HG03039 (cell line): Measurements from ENCODE around the gene EMC10.
A peak's percentile ranks its signal among the peaks of the same experiment; 100 is the strongest.
"Not testable (repeated sequence)": the region's sequence is repeated elsewhere in the genome, so short reads cannot be mapped to it uniquely, and the experiment has no call there.

Experiments used
- ATAC-seq: cut with Tn5 transposase; IDR thresholded peaks from one replicate; pipeline ENCODE4 v1.9.1; 2021; ENCODE audit warnings: mild to moderate bottlenecking, moderate library complexity; ENCODE audit not compliant: unreplicated experiment

EMC10 gene

GRCh38 chr19:50476224-50476906 lies at the start of gene EMC10, which contains the start of gene GARIN5A:
Gene EMC10 (plus strand): TSS chr19:50476507. CDS start chr19:50476545, 38 bp downstream.
Gene GARIN5A (minus strand): TSS chr19:50476848. CDS start chr19:50476388, 460 bp downstream.
- peak; percentile 63 for ATAC-seq

- ATAC-seq: no peak
Observed at GRCh38 chr19:50427318-50427925, 48.9 kb upstream of the EMC10 start.

DNA sequence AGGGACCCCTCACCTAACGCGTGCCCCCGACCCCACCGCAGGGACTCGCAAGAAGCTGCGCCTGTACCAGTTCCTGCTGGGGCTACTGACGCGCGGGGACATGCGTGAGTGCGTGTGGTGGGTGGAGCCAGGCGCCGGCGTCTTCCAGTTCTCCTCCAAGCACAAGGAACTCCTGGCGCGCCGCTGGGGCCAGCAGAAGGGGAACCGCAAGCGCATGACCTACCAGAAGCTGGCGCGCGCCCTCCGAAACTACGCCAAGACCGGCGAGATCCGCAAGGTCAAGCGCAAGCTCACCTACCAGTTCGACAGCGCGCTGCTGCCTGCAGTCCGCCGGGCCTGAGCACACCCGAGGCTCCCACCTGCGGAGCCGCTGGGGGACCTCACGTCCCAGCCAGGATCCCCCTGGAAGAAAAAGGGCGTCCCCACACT lies 48.3 kb upstream of the EMC10 start:
- no peak for ATAC-seq

DNA sequence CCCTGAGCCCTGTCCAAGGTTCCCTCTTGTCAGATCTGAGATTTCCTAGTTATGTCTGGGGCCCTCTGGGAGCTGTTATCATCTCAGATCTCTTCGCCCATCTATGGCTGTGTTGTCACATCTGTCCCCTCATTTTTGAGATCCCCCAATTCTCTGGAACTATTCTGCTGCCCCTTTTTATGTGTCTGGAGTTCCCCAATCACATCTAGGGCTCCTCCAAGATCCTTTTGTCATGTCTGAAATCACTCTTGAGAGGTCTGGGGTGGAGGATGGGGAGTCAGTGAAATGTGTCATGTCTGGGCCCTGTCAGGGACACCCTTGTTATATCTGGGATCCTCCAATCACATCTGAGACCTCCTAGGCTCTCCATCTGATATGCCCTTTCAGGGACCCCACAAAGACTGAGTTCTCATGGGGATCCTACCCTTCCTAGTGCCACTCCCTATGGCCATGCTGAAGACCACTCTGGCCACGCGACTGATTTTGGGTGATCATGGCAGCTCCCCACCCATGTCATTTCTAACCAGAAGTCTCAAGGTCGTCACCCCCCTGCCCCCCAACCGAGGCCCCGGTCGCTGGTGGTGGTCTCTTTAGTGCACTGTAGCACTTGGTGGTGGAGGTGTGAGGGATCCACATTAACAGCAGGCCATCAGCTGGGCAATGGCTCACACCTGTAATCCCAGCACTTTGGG lies 47.4 kb upstream of the EMC10 start:
- ATAC-seq: no peak

- no peak for ATAC-seq
Observed at GRCh38 chr19:50430888-50431342, 45.4 kb upstream of the EMC10 start.

GRCh38 chr19:50431343-50432220 lies 44.7 kb upstream of the EMC10 start:
- ATAC-seq: peak; percentile 62

DNA sequence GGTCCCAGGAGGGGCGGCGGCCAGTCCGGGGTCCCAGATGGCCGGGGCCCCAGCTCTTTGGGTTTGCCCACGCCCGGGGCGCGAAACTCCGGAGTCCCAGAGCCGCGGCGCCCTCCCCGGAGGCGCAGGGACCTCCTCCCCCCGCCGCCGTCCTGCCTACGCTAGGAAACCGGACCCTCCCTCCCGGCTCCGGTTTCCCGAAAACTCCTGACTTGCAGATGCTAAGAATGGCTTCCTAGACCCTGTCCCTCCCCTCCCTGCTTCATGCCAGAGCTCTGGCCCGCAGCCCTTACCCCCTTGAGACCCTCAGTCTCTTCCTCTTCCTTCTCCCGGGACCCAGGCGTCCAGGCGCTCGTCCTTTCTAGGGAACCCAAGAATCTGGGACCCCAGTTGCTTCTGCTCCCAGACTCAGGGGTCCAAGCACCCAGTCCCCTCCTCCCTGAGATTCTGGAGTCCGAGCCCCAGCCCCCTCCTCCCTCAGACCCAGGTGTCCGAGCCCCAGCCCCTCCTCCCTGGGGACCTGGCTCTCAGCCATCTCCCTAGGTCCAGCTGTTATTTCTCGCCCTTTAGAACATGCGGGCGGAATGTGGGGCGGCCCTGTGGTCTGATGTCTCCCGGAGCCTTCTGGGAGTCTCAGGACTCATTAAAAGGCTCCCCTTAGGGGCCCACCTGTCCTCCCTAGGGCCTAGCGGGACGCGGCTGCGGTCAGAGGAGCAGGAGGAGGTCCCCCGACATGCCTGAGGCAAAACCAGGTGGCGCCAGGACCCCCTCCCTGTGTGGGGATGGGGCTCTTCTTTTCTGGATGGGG lies 43.9 kb upstream of the EMC10 start, which contains the start of gene MYBPC2:
MYBPC2 (plus strand) TSS at position 672 of the 808 bp plus-strand sequence; CDS start at position 734, 62 bp downstream.
- no peak for ATAC-seq

DNA sequence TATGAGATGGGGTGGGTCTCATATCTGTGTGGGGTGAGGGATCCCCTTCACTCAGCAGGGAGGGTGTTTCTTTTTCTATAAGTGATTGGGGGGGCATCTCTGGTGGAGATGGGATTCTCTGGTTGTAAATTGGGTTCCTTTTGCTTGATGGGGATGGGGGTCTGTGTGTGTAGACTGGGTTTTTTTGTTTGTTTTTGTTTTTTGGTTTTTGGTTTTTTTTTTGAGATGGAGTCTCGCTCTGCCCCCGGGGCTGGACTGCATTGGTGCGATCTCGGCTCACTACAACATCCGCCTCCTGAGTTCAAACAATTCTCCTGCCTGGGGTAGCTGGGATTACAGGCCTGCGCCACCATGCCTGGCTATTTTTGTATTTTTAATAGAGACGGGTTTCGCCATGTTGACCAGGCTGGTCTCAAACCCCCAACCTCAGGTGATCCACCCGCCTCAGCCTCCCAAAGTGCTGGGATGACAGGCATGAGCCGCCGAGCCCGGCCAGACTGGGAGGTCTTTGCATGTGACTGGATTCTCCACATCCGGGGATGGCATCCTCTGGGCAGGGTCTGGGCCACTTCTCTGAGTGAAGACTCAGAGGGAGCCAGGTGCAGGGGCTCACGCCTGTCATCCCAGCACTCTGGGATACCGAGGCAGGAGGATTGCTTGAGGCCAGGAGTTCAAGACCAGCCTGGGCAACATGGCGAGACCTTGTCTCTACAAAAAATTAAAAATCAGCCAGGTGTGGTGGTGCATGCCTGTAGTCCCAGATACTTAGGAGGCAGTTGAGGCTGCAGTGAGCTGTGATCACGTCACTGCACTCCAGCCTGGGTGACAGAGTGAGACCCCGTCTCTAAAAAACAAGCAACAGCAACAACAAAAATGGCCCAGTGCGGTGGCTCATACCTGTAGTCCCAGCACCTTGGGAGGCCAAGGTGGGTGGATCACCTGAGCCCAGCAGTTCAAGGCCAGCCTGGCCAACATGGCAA lies 42.8 kb upstream of the EMC10 start:
- ATAC-seq: no peak

DNA sequence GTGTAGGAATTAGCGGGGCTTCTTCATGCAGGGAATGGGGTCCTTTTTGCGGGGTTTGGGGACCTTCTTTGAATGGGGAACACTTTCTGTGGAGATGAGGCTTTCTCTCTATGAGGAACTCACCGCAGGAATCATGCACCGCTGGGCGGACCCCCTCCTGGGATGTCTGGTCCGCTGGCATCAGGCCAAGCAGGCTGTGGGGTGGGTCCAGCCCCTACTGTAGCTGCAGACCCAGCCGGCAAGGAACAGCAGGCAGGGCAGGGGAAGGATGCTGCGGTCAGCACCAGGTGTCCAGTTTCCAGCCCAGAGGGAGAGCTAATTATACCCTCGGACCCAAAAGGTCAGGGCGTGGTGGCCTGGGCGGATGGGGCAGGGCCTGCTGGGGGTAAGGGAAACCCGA lies 41.8 kb upstream of the EMC10 start:
- no peak for ATAC-seq

- no peak for ATAC-seq
Observed at GRCh38 chr19:50435221-50435620, 41.1 kb upstream of the EMC10 start.

GRCh38 chr19:50435627-50436026 lies 40.7 kb upstream of the EMC10 start:
- no peak for ATAC-seq

DNA sequence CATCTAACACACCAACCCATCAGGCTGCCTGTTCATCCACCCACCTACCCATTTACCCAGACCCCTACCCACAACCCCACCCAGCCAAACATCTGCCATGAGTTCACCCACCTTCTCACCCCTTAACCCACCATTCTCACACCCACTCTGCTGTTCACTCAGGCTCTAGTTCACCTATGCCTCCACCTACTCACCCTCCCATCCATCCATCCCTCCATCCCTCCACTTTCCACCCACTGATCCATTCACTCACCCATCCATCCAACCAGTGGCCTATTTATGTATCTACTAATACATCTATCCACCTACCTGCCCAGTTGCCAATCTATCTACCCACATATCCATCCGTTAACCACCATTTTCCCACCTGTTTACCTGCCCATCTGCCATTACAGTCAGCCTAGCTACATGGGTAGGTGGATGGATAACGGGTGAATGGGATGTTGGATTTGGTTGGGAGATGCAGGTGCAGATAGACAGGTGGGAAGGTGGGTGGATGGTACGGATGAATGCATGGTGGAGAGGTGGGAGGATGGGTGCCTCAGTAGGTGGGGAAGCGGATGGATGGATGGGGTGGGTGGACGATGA lies 38.4 kb upstream of the EMC10 start:
- no peak for ATAC-seq

DNA sequence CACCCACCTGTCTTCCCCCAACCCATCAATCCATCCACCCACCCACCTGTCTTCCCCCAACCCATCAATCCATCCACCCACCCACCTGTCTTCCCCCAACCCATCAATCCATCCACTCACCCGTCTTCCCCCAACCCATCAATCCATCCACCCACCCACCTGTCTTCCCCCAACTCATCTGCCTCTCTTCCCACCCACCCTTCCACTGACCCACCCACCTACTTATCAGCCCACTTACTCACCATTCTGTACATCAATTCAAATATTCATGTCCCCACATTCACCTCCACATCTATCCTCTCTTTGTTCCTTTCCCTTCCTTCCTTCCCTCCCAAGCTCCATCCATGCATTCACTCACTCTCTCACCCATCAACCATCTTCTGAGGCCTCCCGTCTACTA lies 37.2 kb upstream of the EMC10 start:
- ATAC-seq: not testable (repeated sequence)

GRCh38 chr19:50444059-50444458 lies 32.2 kb upstream of the EMC10 start:
- no peak for ATAC-seq

GRCh38 chr19:50447053-50447452 lies 29.3 kb upstream of the EMC10 start:
- ATAC-seq: no peak

DNA sequence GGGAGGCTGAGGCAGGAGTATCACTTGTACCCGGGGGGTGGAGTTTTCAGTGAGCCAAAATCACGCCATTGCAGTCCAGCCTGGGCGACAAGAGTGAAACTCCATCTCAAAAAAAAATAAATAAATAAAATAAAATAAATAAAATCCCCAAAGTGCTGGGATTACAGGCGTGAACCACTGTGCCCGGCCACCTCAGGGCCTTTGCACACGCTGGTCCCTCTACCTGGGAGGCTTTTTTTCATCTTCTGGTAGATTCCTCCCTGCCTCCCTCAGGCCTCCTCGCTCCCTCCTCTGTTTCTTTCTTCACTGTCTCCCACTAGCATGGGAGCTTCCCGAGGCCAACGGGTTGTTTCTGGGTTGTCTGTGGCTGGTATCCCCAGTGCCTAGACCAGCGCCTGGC lies 28.6 kb upstream of the EMC10 start:
- ATAC-seq: no peak

DNA sequence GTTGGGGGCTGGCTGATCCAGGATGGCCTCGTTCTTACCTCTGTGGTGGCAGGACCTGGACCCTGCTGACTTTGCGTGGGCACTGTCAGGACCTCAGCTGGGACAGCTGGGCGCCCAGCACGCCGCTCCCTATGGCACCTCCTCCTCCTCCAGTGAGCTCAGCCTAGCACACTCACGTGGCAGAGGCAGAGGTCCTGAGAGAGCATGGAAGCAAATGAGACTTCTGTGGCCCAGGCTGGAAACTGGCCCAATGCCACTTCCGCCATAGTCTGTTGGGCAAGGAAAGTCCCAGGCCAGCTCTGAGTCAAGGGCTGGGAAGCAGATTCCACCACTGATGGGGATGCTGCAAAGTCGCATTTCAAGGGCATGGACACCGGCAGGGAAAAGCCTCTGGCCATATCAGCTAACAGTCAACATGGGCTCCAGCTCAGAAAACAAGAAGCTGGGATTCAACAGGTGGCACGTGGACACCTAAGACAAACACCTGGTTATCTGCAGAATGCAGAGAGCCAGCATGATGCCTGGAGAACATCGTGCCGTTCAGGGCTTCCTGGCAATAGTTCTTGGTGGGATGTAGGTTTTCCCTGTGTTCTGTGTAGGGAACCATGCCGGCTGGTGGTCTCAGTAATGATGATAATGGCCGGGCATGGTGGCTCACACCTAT lies 26.9 kb upstream of the EMC10 start:
- no peak for ATAC-seq
